ENCODE data around the gene PAK6.

PAK6 gene

DNA sequence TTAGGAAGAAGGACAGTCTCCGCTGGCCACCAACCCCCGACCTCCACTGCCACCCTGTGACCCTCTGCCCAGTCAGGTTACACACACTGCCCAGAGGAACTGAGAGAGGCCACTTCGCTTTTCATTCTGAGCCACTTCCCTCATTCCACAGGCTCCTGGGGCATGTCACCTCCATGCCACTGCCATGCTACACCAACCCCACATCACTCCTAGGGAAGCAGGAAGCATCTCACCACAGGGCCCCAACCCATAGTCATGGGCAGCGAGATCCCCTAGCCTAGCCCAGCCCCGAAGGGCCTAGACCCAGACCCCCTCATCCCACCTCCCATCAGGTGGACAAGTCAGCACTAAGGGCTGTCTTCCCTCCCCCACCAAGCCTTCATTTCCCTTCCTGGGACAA lies 67.5 kb downstream of the PAK6 start:
- no peak for DNase-seq (ENCODE audit: low read depth, low spot score)
- H3K27ac ChIP-seq = no peak overlapping the region

- DNase-seq (ENCODE audit: low read depth, low spot score) = no peak
- H3K27ac ChIP-seq = no peak overlapping the region
These were observed 68.0 kb downstream of the PAK6 start for GRCh38 chr15:40306908-40307307.

- H3K27ac ChIP-seq = no peak within 1 kb of the TSS
- no peak for DNase-seq (ENCODE audit: low read depth, low spot score)
These were observed 68.8 kb downstream of the PAK6 start, which contains the start of gene PLCB2 for GRCh38 chr15:40307421-40308211. TSS of gene PLCB2 (minus strand) at chr15:40307935. CDS start at chr15:40307672, 263 bp downstream.

GRCh38 chr15:40309344-40309862 lies 70.5 kb downstream of the PAK6 start:
- H3K27ac ChIP-seq = no peak overlapping the region
- DNase-seq (ENCODE audit: low read depth, low spot score) = no peak

- no peak for DNase-seq (ENCODE audit: low read depth, low spot score)
- no peak overlapping the region for H3K27ac ChIP-seq
These were observed 71.4 kb downstream of the PAK6 start for GRCh38 chr15:40310001-40310959.

DNA sequence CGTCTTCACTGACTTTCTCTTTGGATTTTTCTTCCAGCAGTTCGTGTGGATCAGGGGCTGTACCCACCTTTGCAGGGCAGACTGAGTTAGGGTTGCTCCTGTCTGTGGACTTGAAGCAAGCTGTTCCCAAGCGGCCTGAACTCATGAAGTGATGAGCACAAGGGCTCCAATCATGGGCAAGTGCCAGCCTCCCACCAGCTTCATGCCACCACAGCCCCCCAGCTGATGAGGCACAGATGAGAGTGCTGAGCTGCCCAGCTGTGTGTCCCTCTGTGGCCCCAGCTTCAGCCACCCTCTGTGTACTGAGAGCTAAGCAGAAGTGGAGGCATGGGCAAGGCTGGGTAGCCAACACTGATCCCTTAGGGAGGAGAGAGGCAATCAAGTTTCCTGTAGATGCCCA lies 72.1 kb downstream of the PAK6 start:
- no peak overlapping the region for H3K27ac ChIP-seq
- no peak for DNase-seq (ENCODE audit: low read depth, low spot score)

DNA sequence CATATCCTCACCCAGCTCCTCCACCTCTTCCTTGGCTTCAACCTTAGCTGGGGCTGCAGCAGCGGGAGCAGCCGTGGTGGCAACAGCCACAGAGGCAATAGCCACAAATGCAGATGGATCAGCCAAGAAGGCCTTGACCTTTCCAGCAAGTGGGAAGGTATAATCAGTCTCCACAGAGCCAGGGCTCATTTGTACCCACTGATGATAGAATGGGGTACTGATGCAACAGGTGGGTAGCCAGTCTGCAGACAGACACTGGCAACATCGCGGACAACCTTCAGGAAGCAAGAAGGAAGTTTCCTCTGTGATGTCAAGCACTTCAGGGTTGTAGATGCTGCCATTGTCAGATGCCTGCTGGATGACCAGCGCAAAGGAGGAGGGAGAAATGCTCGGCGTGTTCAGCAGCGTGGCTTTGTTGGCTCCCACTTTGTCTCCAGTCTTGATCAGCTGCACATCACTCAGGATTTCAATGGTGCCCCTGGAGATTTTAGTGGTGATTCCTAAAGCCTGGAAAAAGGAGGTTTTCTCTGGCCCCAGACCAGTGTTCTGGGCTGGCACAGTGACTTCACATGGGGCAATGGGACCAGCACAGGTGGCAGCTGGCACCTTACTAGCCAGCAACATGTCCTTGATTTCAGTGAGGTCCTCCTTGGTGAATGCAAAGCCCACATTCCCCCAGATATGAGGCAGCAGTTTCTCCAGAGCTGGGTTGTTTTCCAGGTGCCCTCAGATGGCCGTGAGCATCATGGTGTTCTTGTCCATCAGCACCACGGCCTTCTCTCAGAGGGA lies 73.7 kb downstream of the PAK6 start:
- no peak for DNase-seq (ENCODE audit: low read depth, low spot score)
- no peak overlapping the region for H3K27ac ChIP-seq

DNA sequence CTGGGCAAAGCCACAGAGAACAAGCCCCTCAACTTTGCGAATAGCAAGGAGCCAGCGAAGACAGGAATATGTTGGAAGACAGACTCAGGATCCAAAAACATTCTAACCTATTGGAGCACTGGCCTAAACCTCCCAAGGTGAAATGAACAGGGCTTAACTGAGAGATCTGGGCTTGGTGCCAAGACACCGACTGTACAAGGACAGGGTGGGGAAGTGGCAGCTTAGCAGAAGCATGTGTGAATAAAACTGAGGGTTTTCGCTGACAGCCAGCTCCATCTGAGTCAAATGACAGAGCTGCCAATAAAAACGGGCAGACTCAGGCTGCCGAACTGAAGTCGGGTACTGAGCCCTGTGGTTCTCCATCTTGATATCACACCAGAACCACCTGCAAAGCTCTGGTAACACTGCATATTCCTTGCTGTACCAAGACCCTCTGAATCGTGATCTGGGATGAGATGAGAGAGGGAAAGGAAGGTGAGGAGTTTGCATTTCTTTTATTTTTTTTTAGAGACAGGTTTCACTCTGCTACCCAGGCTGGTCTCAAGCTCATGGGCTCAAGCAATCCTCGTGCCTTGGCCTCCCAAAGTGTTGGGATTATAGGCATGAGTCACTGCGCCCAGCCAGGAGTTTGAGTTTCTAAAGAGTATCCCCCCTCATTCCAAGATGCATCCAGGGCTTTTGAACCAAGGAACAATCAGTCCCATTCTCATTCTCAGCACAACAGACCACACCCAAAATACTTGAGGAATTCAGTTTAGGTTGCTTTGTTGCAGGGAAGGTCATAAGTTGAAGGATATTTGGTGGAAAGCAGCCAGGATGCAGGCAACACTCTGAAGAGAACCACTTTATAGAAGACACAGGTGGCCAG lies 74.9 kb downstream of the PAK6 start:
- peak; percentile 31 for DNase-seq (ENCODE audit: low read depth, low spot score)
- no peak overlapping the region for H3K27ac ChIP-seq

- no peak overlapping the region for H3K27ac ChIP-seq
These were observed 75.9 kb downstream of the PAK6 start for GRCh38 chr15:40314723-40315276.

GRCh38 chr15:40316931-40317330 lies 78.1 kb downstream of the PAK6 start:
- DNase-seq (ENCODE audit: low read depth, low spot score) = no peak
- no peak overlapping the region for H3K27ac ChIP-seq

More at GRCh38 chr15:40314723-40315276, 75.9 kb downstream of the PAK6 start:
- DNase-seq (ENCODE audit: low read depth, low spot score) = no peak

- H3K27ac ChIP-seq = no peak overlapping the region
- no peak for DNase-seq (ENCODE audit: low read depth, low spot score)
These were observed 78.7 kb downstream of the PAK6 start for GRCh38 chr15:40317580-40317979.

- H3K27ac ChIP-seq = no peak overlapping the region
- DNase-seq (ENCODE audit: low read depth, low spot score) = no peak
These were observed 81.5 kb downstream of the PAK6 start for GRCh38 chr15:40320409-40320808.

GRCh38 chr15:40320931-40321371 lies 82.1 kb downstream of the PAK6 start:
- H3K27ac ChIP-seq = no peak overlapping the region
- no peak for DNase-seq (ENCODE audit: low read depth, low spot score)

GRCh38 chr15:40322531-40323238 lies 83.8 kb downstream of the PAK6 start:
- no peak for DNase-seq (ENCODE audit: low read depth, low spot score)
- H3K27ac ChIP-seq = no peak overlapping the region

DNA sequence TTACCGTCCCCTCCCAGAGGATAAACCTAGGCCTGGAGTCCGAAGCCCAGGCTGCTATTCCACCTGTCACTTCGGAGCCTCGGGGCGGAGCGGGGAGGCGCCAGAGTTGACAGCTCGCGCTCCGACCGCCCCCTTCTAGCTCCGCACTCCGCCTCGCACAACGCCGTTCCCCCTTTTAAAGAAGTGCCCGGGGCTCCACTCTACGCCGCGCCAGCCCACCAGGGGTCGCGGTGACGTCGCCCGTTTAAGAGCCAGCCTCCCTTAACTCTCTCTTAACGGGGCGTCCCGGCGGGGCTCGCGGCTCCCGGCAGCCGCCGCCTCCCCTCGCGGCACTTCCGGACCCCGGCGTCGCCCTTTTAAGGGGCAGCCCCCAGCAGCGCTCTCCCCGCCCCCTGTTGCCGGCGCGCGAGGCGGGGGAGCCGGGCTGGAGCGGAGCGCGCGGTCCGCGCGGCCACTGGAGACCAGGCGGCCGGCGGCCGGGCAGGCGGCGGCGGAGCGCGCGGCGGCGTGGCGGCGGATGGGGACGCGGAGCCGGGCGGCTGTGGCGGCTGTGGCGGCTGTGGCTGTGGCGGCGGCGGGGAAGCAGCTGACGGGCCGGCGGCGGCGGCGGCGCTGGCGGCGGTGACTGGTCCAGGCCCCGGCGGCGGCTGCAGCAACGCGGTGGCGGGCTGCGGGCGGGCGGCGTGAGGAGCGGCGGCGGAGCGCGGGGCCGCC lies 84.5 kb downstream of the PAK6 start, which contains the start of gene INAFM2:
TSS of gene INAFM2 (plus strand) at position 454 of the 714 bp plus-strand sequence. CDS start 364 bp downstream, outside the sequence.
- no peak for DNase-seq (ENCODE audit: low read depth, low spot score)
- H3K27ac ChIP-seq = no peak within 1 kb of the TSS

GRCh38 chr15:40323953-40324937 lies 85.4 kb downstream of the PAK6 start:
- no peak overlapping the region for H3K27ac ChIP-seq
- DNase-seq (ENCODE audit: low read depth, low spot score) = no peak
